ENCODE results near the gene TP53AIP1. TPM values are rescaled to one million over a fixed set of nuclear protein-coding genes. Genes with fewer than 3 reads are reported as not detected.

The TP53AIP1 gene
- total RNA-seq, 6 experiments from 2014 or later = 0.22 TPM; not detected in 5

DNA sequence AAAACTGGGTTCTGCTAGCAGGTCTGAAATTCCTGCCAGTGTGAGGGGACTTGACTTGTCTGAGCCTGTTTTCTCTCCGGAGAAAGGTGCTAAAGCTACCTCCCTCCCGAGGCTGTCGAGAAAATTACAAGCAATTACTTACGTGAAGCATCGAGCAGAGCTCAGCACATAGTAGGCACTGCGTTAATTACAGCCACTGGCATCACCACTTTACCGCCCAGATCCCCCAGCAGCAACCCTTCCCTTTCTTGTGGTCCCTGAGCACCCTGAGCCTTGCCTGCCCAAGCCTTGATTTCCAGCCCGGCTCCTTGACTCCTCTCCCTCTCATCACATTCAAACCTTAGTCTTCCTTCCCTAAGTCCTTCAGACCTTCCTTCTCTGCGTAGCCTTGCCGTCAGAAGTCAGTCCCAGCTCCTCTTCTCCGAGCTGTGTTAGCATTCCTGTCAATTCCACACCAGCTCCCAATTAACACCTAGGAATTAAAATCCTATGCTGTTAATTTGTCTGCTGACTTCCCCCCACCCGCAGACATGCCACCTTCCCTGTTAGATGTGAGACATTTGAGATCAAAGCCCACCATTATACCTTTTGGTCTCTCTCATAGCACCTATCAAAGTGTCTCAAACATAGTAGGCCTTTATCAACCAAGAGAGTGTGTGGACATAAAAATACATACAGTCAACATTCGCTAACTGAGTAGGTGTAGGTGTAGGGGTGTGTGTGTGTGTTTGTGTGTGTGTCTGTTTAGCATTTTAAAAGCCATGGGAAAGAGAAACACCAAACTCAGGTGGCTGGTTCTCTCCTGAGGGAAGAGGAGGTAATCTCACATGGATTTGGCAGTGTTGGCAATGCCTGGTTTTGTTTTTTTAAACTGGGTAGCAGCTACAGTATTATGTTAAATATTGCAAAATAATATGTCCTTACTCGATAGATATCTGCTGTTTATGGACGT, 54.4 kb downstream of the TP53AIP1 start:
- H3K27ac ChIP-seq = no peak overlapping the region
- H3K4me3 ChIP-seq = no peak overlapping the region
- H3K4me1 ChIP-seq = peaks cover 0 to 15% (median 6%) of the 10 kb centered on the region in 4 donors
- TF ChIP-seq POLR2A (IDR thresholded peaks at IDR 0.05) = no peak
- TF ChIP-seq, protein P1, sequence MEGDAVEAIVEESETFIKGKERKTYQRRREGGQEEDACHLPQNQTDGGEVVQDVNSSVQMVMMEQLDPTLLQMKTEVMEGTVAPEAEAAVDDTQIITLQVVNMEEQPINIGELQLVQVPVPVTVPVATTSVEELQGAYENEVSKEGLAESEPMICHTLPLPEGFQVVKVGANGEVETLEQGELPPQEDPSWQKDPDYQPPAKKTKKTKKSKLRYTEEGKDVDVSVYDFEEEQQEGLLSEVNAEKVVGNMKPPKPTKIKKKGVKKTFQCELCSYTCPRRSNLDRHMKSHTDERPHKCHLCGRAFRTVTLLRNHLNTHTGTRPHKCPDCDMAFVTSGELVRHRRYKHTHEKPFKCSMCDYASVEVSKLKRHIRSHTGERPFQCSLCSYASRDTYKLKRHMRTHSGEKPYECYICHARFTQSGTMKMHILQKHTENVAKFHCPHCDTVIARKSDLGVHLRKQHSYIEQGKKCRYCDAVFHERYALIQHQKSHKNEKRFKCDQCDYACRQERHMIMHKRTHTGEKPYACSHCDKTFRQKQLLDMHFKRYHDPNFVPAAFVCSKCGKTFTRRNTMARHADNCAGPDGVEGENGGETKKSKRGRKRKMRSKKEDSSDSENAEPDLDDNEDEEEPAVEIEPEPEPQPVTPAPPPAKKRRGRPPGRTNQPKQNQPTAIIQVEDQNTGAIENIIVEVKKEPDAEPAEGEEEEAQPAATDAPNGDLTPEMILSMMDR (IDR thresholded peaks at IDR 0.05) = no peak
- 78% methylated on average over 10 of the region's 15 CpGs for WGBS (ENCODE audit: insufficient coverage, low coverage, low lambda C conversion rate, missing lambda C conversion rate)
- H3K9me3 ChIP-seq = no peaks in the 10 kb centered on the region
- DNase-seq (no peak), ATAC-seq (no peak)
- intact Hi-C loops (cut with DNase I) = loop anchor here (5.0 kb wide), 1 partner anchor 69 kb away; no protein-coding TSS in a partner anchor
- no peaks in the 10 kb centered on the region for H3K27me3 ChIP-seq
- no peaks in the 10 kb centered on the region for H3K36me3 ChIP-seq

- Histone ChIP-seq H3K4me1 (peaks cover 0 to 11% (median 5%) of the 10 kb centered on the region in 4 donors), H3K9me3 (no peaks in the 10 kb centered on the region), H3K27ac (no peak overlapping the region), H3K36me3 (no peaks in the 10 kb centered on the region), H3K27me3 (no peaks in the 10 kb centered on the region), H3K4me3 (no peak overlapping the region)
- WGBS (ENCODE audit: insufficient coverage, low coverage, low lambda C conversion rate, missing lambda C conversion rate) = 38% methylated on average over 5 of the region's 5 CpGs
- DNase-seq = no peak
- no peak for TF ChIP-seq POLR2A (IDR thresholded peaks at IDR 0.05)
- TF ChIP-seq, protein P1 (IDR thresholded peaks at IDR 0.05) = peak in 2 of 4 donors; percentile 11 to 16
- peak; percentile 12 to 50 (median 48) for ATAC-seq
- intact Hi-C loops (cut with DNase I) = loop anchor here (5.0 kb wide), 1 partner anchor 71 kb away; no protein-coding TSS in a partner anchor
These were observed 56.1 kb downstream of the TP53AIP1 start for GRCh38 chr11:128886406-128887124.

Other genes starting within 250 kb of the TP53AIP1 start
- gene FLI1, start 248.8 kb downstream of the TP53AIP1 start, total RNA-seq = 1 to 10 TPM; 3.8 to 7.9 (median 6.2) TPM
- gene KCNJ1, start 75.6 kb downstream of the TP53AIP1 start, total RNA-seq = not detected
- under 1 TPM; 0.05 to 0.80 (median 0.11) TPM for gene KCNJ5, start 51.5 kb downstream of the TP53AIP1 start, total RNA-seq
- 10 to 100 TPM in 3 of 6 experiments, 1 to 10 TPM in 3; 5.0 to 12.3 (median 10.0) TPM for gene ARHGAP32, start 249.5 kb upstream of the TP53AIP1 start, total RNA-seq